ENCODE results near the gene LIMS2. TPM values are rescaled to one million over a fixed set of nuclear protein-coding genes. Genes with fewer than 3 reads are reported as not detected.

LIMS2 gene
- total RNA-seq, 2 donors from 2014 or later = 177 to 246 TPM

- Histone ChIP-seq H3K36me3 (peaks cover 37% of the 10 kb centered on the region), H3K27ac (peak overlapping the region; percentile 39 to 54), H3K9me3 (no peaks in the 10 kb centered on the region), H3K4me3 (no peak overlapping the region), H3K4me1 (ENCODE audit: control insufficient read depth in 1 of 2, low read depth in 2 of 2) (peaks cover 30 to 73% of the 10 kb centered on the region in 2 donors), H3K27me3 (replicated peaks; ENCODE audit: insufficient read depth) (no peaks in the 10 kb centered on the region)
- ATAC-seq (ENCODE audit: insufficient number of reproducible peaks, low FRiP score, low read depth) = no peak
- DNase-seq (ENCODE audit: low spot score) = no peak
- no peak for TF ChIP-seq CTCF (IDR thresholded peaks at IDR 0.05)
Observed at GRCh38 chr2:127652786-127653357, 22.5 kb downstream of the LIMS2 start.

DNA sequence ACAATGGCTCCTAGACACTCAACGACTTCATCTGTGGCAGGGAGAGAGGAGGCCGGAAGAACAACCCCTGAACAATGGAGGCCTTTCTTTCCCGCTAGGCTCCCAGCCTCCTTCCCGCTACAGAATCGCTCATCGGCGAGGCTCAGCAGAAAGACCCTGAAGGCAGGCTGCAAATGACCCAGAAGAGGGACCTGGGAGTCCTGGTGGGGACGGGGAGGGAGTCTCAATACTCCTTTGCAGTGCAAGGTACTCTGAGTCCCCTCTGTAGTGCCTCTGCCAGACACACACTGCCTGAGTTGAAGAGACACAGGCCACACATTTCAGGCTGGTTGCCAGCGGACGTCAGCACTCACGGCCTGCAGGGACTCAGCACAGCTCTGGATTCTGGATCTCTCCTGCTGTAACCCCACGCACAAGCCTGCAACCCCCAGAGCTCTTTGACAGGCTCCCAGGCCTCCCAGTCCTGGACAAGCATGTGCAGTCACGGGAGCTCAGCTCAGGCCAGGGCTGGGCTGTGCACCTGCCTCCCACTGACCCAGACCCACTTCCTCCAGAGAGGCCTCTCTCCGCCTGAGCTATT lies 23.3 kb downstream of the LIMS2 start:
- no peak overlapping the region for H3K4me3 ChIP-seq
- H3K9me3 ChIP-seq = no peaks in the 10 kb centered on the region
- no peak for ATAC-seq (ENCODE audit: insufficient number of reproducible peaks, low FRiP score, low read depth)
- DNase-seq (ENCODE audit: low spot score) = no peak
- no peak for TF ChIP-seq CTCF (IDR thresholded peaks at IDR 0.05)
- H3K4me1 ChIP-seq (ENCODE audit: control insufficient read depth in 1 of 2, low read depth in 2 of 2) = peaks cover 38 to 74% of the 10 kb centered on the region in 2 donors
- H3K27me3 ChIP-seq (replicated peaks; ENCODE audit: insufficient read depth) = no peaks in the 10 kb centered on the region
- peaks cover 33% of the 10 kb centered on the region for H3K36me3 ChIP-seq
- peak overlapping the region; percentile 30 to 54 for H3K27ac ChIP-seq

DNA sequence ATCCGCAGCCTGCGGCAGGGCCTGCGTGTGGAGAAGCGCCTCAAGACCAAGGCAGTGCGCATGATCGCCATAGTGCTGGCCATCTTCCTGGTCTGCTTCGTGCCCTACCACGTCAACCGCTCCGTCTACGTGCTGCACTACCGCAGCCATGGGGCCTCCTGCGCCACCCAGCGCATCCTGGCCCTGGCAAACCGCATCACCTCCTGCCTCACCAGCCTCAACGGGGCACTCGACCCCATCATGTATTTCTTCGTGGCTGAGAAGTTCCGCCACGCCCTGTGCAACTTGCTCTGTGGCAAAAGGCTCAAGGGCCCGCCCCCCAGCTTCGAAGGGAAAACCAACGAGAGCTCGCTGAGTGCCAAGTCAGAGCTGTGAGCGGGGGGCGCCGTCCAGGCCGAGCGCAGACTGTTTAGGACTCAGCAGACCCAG lies 23.9 kb downstream of the LIMS2 start:
- Histone ChIP-seq H3K27ac (peak overlapping the region; percentile 54 to 75), H3K4me3 (no peak overlapping the region), H3K4me1 (ENCODE audit: control insufficient read depth in 1 of 2, low read depth in 2 of 2) (peaks cover 43 to 77% of the 10 kb centered on the region in 2 donors), H3K36me3 (peaks cover 27% of the 10 kb centered on the region), H3K27me3 (replicated peaks; ENCODE audit: insufficient read depth) (no peaks in the 10 kb centered on the region), H3K9me3 (no peaks in the 10 kb centered on the region)
- no peak for ATAC-seq (ENCODE audit: insufficient number of reproducible peaks, low FRiP score, low read depth)
- DNase-seq (ENCODE audit: low spot score) = no peak
- TF ChIP-seq CTCF (IDR thresholded peaks at IDR 0.05) = no peak

DNA sequence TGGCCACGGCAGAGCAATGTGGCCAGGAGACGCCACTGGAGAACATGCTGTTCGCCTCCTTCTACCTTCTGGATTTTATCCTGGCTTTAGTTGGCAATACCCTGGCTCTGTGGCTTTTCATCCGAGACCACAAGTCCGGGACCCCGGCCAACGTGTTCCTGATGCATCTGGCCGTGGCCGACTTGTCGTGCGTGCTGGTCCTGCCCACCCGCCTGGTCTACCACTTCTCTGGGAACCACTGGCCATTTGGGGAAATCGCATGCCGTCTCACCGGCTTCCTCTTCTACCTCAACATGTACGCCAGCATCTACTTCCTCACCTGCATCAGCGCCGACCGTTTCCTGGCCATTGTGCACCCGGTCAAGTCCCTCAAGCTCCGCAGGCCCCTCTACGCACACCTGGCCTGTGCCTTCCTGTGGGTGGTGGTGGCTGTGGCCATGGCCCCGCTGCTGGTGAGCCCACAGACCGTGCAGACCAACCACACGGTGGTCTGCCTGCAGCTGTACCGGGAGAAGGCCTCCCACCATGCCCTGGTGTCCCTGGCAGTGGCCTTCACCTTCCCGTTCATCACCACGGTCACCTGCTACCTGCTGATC lies 24.4 kb downstream of the LIMS2 start:
- H3K36me3 ChIP-seq = peaks cover 27% of the 10 kb centered on the region
- H3K4me1 ChIP-seq (ENCODE audit: control insufficient read depth in 1 of 2, low read depth in 2 of 2) = peaks cover 43 to 79% of the 10 kb centered on the region in 2 donors

More for the DNA sequence above, 24.4 kb downstream of the LIMS2 start:
- DNase-seq (ENCODE audit: low spot score) (no peak), ATAC-seq (ENCODE audit: insufficient number of reproducible peaks, low FRiP score, low read depth) (no peak)
- peak overlapping the region; percentile 54 to 75 for H3K27ac ChIP-seq
- TF ChIP-seq CTCF (IDR thresholded peaks at IDR 0.05) = no peak
- no peak overlapping the region for H3K4me3 ChIP-seq
- no peaks in the 10 kb centered on the region for H3K27me3 ChIP-seq (replicated peaks; ENCODE audit: insufficient read depth)
- H3K9me3 ChIP-seq = no peaks in the 10 kb centered on the region
